K562 (cell line): Measurements from ENCODE around the gene CCDC175. TPM values are rescaled to one million over a fixed set of nuclear protein-coding genes. Genes with fewer than 3 reads are reported as not detected.

Source experiments
- ATAC-seq: fragments of 200-7000 bp; cut with Tn5 transposase; 3 replicates; pipeline ENCODE4 v1.9.1; 2020; ENCODE audit warnings: moderate library complexity
- BruUV-seq: library from RNA; stranded (reverse); fragments of 400-500 nt; replicated peaks from 2 replicates; lab custom pipeline; 2021; lab: Mats Ljungman, UMichigan
- CTCF ChIA-PET: fragments of 300-600 bp; formaldehyde crosslinking; extraction: SDS; loops from one replicate; lab custom pipeline; 2021; ENCODE audit warnings: low intra/inter-chr PET ratio; lab: Yijun Ruan, JAX
- POLR2A ChIA-PET: fragments of 300-600, 350-650 bp; sonication (Branson Sonifier 250); formaldehyde crosslinking; extraction: SDS; loops from one replicate; lab custom pipeline; 2021; ENCODE audit warnings: antibody characterized with exemption, inconsistent platforms; lab: Yijun Ruan, JAX
- DNase-seq, 4 experiments: peaks; one replicate each; pipeline versions ENCODE4 v3.0.0 to v3.0.0-alpha.2; 2011 to 2018; ENCODE audit warnings: low spot score in 3 of 4, mixed read lengths in 3 of 4; ENCODE audit errors: extremely low read depth in 1 of 4
- FAIRE-seq: peaks from 2 replicates; lab custom pipeline; 2011; peaks lifted over from hg19 to GRCh38; lab: Jason Lieb, UNC
- H2AFZ ChIP-seq: 2 replicates; pipeline ENCODE4 v1.6.0; 2011; ENCODE audit warnings: low read depth, low read length, control low read depth, inconsistent platforms
- H3K27ac ChIP-seq: fragments of 200-600 bp; 3 replicates; pipeline ENCODE4 v1.8.0; 2011; ENCODE audit warnings: low read depth, mild to moderate bottlenecking, control low read depth, inconsistent platforms, low read length, moderate library complexity, mixed read lengths; ENCODE audit errors: extremely low read depth
- H3K27me3 ChIP-seq, 2 experiments: fragments of 300-600 bp in 1 of 2; 2 replicates in 1 of 2; 3 replicates in 1 of 2; pipeline versions ENCODE4 v1.6.0 to v1.8.0; 2011; ENCODE audit warnings: inconsistent platforms in 2 of 2, low read length in 2 of 2, mild to moderate bottlenecking in 1 of 2, mixed read lengths in 1 of 2, moderate library complexity in 1 of 2; ENCODE audit not compliant: control insufficient read depth in 2 of 2, insufficient read depth in 2 of 2
- H3K36me3 ChIP-seq: fragments of 300-600 bp; 3 replicates; pipeline ENCODE4 v1.8.0; 2011; ENCODE audit warnings: mild to moderate bottlenecking, low read length, inconsistent platforms; ENCODE audit not compliant: control insufficient read depth, insufficient read depth
- H3K4me1 ChIP-seq, 2 experiments: fragments of 200-600 bp in 1 of 2; replicated peaks in 1 of 2; 2 replicates in 1 of 2; 3 replicates in 1 of 2; pipeline versions ENCODE4 v1.5.1 to v1.8.0; 2011; ENCODE audit warnings: inconsistent platforms in 2 of 2, low read length in 2 of 2, mild to moderate bottlenecking in 1 of 2, mixed read lengths in 1 of 2, moderate library complexity in 1 of 2; ENCODE audit not compliant: control insufficient read depth in 2 of 2, insufficient read depth in 2 of 2
- H3K4me2 ChIP-seq: 2 replicates; pipeline ENCODE4 v1.6.1; 2011; ENCODE audit warnings: low read length, control low read depth, inconsistent platforms, mixed read lengths; ENCODE audit not compliant: insufficient read depth
- H3K4me3 ChIP-seq: fragments of 200-600 bp; sonication (generic), shearing (Covaris generic); 2 replicates; pipeline ENCODE4 v1.5.1; 2016; ENCODE audit warnings: control low read depth, inconsistent platforms
- H3K79me2 ChIP-seq: fragments of 200-600 bp; 3 replicates; pipeline ENCODE4 v1.8.0; 2011; ENCODE audit warnings: low read length, inconsistent platforms; ENCODE audit not compliant: control insufficient read depth, insufficient read depth
- H3K9ac ChIP-seq, 2 experiments: 2 replicates each; pipeline versions ENCODE4 v1.6.0 to v1.6.1; 2011; ENCODE audit warnings: low read depth in 2 of 2, low read length in 2 of 2, control low read depth in 1 of 2, inconsistent platforms in 1 of 2, mild to moderate bottlenecking in 1 of 2, mixed read lengths in 1 of 2; ENCODE audit not compliant: insufficient read depth in 1 of 2
- H3K9me1 ChIP-seq: one replicate; pipeline ENCODE4 v1.6.0; 2011; ENCODE audit warnings: inconsistent platforms, mild to moderate bottlenecking, low read length, moderate library complexity; ENCODE audit not compliant: control insufficient read depth, insufficient read depth
- H3K9me3 ChIP-seq: replicated peaks from 2 replicates; pipeline ENCODE4 v1.5.1; 2011; ENCODE audit warnings: low read depth, low read length, inconsistent platforms; ENCODE audit not compliant: control insufficient read depth, insufficient read depth
- H4K20me1 ChIP-seq: replicated peaks from 2 replicates; pipeline ENCODE4 v1.6.1; 2011; ENCODE audit warnings: low read length, inconsistent platforms, mixed read lengths; ENCODE audit not compliant: control insufficient read depth, insufficient read depth
- DIDO1 ChIP-seq: fragments of 450-650 bp; IDR thresholded peaks from 2 replicates; pipeline ENCODE4 v1.6.1; 2016; ENCODE audit warnings: low read depth, missing biosample characterization, missing genetic modification characterization
- HDAC8 ChIP-seq: fragments of 450-650 bp; IDR thresholded peaks from 2 replicates; pipeline ENCODE4 v1.6.1; 2016; ENCODE audit warnings: mild to moderate bottlenecking, missing genetic modification characterization, moderate library complexity, missing compliant biosample characterization
- HEY1 ChIP-seq: fragments of 250-450 bp; sonication (Bioruptor Pico); IDR thresholded peaks from 2 replicates; pipeline ENCODE4 v1.5.0; 2020; ENCODE audit warnings: mild to moderate bottlenecking, moderate library complexity, borderline replicate concordance
- SETDB1 ChIP-seq: IDR thresholded peaks from one replicate; pipeline ENCODE4 v1.6.1; 2012; ENCODE audit warnings: low read length, control low read depth, inconsistent platforms
- TAF1 ChIP-seq: IDR thresholded peaks from 2 replicates; pipeline ENCODE4 v1.6.1; 2011; ENCODE audit warnings: mild to moderate bottlenecking, low read length, moderate library complexity; ENCODE audit not compliant: insufficient read depth, control insufficient read depth, severe bottlenecking; ENCODE audit errors: extremely low read depth
- ZNF311 ChIP-seq: fragments of 250-450 bp; sonication (Bioruptor Pico); IDR thresholded peaks from 2 replicates; pipeline ENCODE4 v1.4.0; 2020; ENCODE audit warnings: mild to moderate bottlenecking, moderate library complexity
- WGBS: fragments of 100-300 bp; shearing (Covaris generic); methylation state at CpG from one replicate; pipeline ENCODE4 v1.1.6; 2016; ENCODE audit warnings: low coverage, mixed read lengths; ENCODE audit not compliant: insufficient coverage; ENCODE audit errors: missing lambda C conversion rate; 5-methylcytosine and 5-hydroxymethylcytosine counted together
- in situ Hi-C: fragments of 300-500 bp; cut with MboI; formaldehyde crosslinking; loops from 4 replicates; pipeline ENCODE4 v1.15.0; 2018; ENCODE audit warnings: inconsistent platforms, mixed read lengths
- intact Hi-C: fragments of 100-400 bp; cut with micrococcal nuclease; formaldehyde crosslinking; loops from 2 replicates; pipeline ENCODE4 v1.14.2; 2022
- polyA plus RNA-seq, 8 experiments: library from polyadenylated mRNA; depleted of rRNA in 4 of 8; stranded (reverse) in 5 of 8; unstranded in 3 of 8; fragments of >200 nt; fragmentation: Nextera tagmentation in 2 of 8; fragmentation: Illumina TruSeq in 1 of 8; extraction: Ambion mirVana in 2 of 8; extraction: Trizol in 1 of 8; gene quantifications; 2 replicates each; pipeline versions ENCODE4 v1.2.1 to v1.2.3, GENCODE V29; 2011 to 2014; ENCODE audit warnings: inconsistent platforms in 1 of 8, missing spikeins in 1 of 8
- total RNA-seq, 7 experiments: library from RNA; depleted of rRNA in 6 of 7; stranded (reverse); fragments of >200 nt in 6 of 7; fragmentation: Illumina TruSeq in 2 of 7; extraction: Trizol in 2 of 7; gene quantifications; 2 replicates each; pipeline versions ENCODE4 v1.2.1 to v1.2.3, GENCODE V29; 2011 to 2021; ENCODE audit warnings: low replicate concordance in 1 of 7
- TF ChIP-seq, protein P1 (sequence below): fragments of 250-450 bp; sonication (Bioruptor Pico); IDR thresholded peaks from 2 replicates; pipeline ENCODE4 v1.4.0; 2020; ENCODE audit warnings: mild to moderate bottlenecking, moderate library complexity

CCDC175 gene
- total and polyA plus RNA-seq, 9 of the 15 experiments (the other 6 are each of a cell fraction or from before 2014, with no cell fraction given): not detected

DNA sequence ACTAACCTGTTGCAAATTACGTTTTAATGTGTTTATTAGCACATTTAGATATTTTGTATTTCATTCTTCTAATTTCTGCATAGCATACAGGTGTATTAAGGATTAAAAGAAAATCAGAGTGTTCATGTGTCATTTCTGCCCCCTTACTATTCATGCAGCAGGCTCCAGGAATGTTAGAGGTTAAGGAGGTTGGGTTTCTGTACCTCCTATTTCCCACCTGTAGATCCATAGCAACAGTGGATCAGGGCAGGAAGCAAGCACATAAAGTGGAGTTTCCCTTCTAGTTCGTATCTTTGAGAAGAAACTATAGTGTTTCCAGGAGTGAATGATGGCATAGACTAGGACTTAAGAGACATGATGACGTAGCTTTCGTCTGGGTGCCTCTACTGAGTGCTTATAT is 73.4 kb downstream of the CCDC175 start:
- Histone ChIP-seq H3K4me1 (no peaks in the 10 kb centered on the region), H3K27ac (no peak overlapping the region), H3K9ac (no peak overlapping the region), H3K4me2 (no peak overlapping the region), H3K79me2 (no peaks in the 10 kb centered on the region), H3K36me3 (peaks cover 39% of the 10 kb centered on the region; the same call in 2 of the 3 replicates), H3K27me3 (no peaks in the 10 kb centered on the region), H4K20me1 (no peaks in the 10 kb centered on the region), H2AFZ (no peak overlapping the region), H3K4me3 (no peak overlapping the region), H3K9me3 (no peaks in the 10 kb centered on the region), H3K9me1 (no peaks in the 10 kb centered on the region)
- CTCF ChIA-PET: no interaction called here
- no peak for ATAC-seq
- no peak for DNase-seq
- in situ Hi-C loops: no loop called here
- intact Hi-C loops: loop anchor here (10.0 kb wide), 1 partner anchor 682 kb away; no protein-coding TSS in a partner anchor
- no peak for TF ChIP-seq HEY1 (CRISPR knock-in tag)
- no peak for TF ChIP-seq ZNF311 (CRISPR knock-in tag)
- TF ChIP-seq, protein P1, sequence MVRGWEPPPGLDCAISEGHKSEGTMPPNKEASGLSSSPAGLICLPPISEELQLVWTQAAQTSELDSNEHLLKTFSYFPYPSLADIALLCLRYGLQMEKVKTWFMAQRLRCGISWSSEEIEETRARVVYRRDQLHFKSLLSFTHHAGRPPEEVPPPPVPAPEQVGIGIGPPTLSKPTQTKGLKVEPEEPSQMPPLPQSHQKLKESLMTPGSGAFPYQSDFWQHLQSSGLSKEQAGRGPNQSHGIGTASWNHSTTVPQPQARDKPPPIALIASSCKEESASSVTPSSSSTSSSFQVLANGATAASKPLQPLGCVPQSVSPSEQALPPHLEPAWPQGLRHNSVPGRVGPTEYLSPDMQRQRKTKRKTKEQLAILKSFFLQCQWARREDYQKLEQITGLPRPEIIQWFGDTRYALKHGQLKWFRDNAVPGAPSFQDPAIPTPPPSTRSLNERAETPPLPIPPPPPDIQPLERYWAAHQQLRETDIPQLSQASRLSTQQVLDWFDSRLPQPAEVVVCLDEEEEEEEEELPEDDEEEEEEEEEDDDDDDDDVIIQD: no peak
- TF ChIP-seq HDAC8 (tag): no peak
- no peak for TF ChIP-seq TAF1
- no peak for TF ChIP-seq SETDB1
- no peak for TF ChIP-seq DIDO1 (tag)
- WGBS: 61% methylated on average over 4 of the region's 4 CpGs
- no peak for FAIRE-seq
- POLR2A ChIA-PET: interaction anchor here (1.1 kb wide), 1 partner anchor 19 kb away, joined by 4 read pairs; the partner anchor contains the start of genes JKAMP and L3HYPDH
- no TSS peak for BruUV-seq
